AML-193 (cell line): ENCODE measurements around the gene CAST.

Experiments
- DNase-seq, 2 experiments: peaks; one replicate each; lab custom pipeline; 2025; lab: John Stamatoyannopoulos, UW

CAST gene

DNA sequence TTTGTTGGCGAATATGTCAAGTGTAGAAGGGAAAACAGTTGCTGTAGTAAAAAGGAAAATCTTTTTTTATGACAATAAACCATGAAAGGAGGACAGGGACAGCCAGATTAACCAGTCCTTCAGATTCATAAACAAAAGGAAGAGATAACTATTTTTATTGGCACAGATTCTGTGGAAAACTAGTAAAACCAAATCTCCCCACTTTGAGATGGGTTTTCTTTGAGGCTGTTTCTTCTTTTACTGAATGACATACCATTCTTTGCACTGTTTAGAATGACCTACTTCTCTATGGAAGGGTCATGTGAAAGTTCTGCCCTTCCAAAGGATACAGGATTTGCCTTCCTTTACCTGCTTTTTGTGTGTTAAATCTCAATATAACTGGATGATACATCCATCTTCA is 13.7 kb downstream of the CAST start:
- DNase-seq, result no peak

DNA sequence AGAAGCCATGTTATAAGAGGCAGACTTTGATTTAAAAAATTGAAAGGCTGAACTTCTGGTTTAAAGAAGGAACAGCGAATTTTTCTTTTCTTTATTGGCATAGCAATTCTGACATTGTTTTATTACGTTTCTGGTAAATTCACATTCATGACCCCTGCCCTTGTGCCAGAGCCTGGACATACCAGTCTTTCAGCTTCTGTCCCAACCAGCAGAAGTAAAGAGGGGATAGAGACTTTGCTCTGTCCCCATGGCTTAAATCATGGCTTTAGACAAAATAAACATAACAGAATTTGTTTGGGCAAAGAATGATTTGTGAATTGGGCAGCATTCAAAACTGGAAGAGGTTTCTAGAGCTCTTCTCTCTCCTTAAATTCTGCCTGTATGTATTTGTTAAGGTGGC is 15.3 kb downstream of the CAST start:
- no peak for DNase-seq

DNA sequence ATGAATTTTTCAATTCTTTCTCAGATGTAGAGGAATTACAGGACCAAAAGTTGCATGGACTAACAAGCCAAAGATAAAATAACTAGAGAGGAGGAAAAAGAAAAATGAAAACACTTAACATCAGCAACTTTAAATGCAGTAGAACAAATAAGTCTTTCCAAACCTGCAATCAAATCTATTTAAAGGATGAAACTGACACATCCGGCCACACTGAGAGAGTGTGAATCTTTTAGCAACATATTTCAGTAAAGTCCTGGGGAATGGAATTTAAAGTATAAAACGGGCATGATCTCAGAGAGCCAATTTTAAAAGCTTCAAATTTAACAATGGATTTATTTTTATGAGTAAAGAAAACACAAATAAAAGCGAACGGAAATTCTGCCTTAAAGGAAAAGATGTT is 17.1 kb downstream of the CAST start:
- no peak for DNase-seq

GRCh38 chr5:96680759-96681470 is 18.7 kb downstream of the CAST start:
- DNase-seq, result peak; percentile 42 to 46

- no peak for DNase-seq
These were observed 21.2 kb downstream of the CAST start for GRCh38 chr5:96683392-96683791.

GRCh38 chr5:96683810-96684209 is 21.6 kb downstream of the CAST start:
- no peak for DNase-seq

DNA sequence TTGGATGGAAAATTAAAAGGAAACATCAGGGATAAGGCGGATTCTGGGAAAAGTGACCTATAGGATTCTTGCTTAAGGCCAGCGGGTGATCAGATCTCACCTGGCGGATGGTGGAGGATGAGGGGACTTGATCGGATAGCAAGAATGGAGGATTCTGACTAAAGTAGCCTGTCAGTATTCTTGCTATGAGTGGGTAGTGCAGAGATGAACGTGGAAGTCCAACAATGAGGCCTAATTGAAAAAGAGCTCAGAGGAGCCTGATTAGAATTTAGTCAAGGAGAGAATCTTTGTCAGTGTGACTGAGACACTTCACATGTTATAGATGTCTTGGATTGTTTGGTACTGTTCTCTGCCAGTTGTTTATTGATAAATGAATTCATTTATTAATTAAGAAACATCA is 24.9 kb downstream of the CAST start:
- no peak for DNase-seq

DNA sequence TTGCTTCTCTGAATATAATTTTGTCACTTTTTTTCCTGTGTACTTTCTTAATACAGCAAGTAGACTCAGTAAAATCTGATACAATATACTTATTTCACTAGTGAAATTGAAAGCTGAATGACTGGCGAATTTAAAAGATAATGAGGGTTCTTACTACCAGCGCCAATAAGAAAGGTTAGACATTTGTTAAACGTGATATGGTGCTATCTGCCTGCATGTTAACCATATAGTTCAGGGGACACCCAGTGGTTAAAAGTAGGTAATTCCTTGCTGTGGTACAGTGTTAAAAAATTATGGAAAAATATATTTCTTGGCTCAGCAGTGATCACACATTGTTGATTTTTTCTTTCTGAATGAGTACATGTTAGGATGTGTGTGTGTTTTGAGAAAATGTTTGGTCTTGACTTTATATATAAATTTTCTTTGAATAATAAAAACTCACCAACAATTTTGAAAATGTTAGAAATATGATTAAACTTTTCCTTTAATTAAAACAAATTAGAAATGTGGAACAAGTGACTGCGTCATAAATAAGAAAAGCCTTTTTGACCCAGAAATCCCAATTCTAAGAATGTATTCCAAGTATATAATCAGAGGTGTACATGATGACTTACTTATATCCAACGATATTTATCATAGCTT is 25.8 kb downstream of the CAST start:
- peak; percentile 66 to 69 for DNase-seq

DNA sequence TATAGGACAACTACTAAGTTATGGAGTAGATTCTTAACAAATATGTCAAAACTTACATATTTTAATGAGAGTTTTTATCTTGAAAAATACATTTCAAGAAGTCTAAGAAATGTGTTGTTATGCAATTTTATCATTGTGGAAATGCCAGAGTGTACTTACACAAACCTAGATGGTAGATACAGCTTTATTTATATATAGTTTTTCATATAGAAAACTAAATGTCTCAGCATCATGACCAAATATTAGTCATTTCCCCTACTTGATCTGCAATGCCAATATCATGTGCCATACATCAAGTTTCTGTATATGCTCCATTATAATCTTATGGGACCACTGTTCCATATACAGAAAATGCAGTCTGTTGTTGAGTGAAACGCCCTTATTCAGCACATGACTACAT is 28.7 kb downstream of the CAST start:
- no peak for DNase-seq

- no peak for DNase-seq
These were observed 29.5 kb downstream of the CAST start for GRCh38 chr5:96691503-96692303.

DNA sequence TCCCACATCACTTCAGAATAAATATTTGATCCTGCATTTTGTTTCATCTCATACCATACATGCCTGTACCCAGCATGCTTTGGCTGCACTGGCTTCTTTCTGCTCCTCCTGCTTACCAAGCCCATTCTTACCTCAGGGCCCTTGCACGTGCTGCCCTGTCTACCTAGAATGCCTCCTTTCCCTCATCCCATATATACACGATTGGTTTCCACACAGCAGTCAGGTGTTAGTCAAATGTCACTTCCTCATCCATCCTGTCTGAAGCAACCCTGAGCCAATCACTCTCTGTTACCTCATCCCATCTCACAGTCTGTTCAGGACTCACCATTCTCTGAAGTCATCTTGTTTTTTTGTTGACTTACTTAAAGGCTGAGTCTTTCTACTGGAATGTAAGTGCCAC is 30.3 kb downstream of the CAST start:
- DNase-seq, result peak in 1 of 2 experiments; percentile 12

DNA sequence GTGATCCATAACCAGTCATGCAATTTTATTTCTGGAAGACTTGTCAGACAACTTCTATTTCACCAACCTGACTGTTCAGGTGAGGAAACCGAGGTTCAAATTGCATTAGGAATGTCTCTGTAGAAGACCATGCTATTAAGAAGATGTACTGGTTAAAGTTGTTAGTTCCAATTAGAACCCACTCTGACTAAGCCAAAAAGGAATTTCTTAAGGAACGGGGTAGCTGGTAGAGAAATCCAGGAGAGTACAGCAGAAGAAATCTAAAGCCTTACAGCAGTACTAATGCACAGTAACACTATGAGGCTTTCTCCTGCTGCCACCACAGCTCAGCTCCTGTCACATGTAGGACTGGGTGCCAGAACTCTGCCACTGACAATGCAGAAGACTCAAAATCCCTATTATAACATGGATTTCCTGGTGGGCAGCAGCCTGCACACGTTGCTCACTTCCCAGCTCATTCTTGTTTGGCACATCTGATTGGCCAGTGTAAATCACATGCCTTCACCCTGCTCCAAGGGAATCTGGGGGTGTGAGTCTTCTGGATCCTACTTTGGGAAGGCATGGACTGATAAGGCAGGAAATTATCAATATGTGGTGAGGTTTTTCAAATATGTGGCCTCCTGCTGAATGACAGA is 37.1 kb downstream of the CAST start:
- DNase-seq, result no peak

GRCh38 chr5:96702503-96703383 is 40.6 kb downstream of the CAST start:
- no peak for DNase-seq

DNA sequence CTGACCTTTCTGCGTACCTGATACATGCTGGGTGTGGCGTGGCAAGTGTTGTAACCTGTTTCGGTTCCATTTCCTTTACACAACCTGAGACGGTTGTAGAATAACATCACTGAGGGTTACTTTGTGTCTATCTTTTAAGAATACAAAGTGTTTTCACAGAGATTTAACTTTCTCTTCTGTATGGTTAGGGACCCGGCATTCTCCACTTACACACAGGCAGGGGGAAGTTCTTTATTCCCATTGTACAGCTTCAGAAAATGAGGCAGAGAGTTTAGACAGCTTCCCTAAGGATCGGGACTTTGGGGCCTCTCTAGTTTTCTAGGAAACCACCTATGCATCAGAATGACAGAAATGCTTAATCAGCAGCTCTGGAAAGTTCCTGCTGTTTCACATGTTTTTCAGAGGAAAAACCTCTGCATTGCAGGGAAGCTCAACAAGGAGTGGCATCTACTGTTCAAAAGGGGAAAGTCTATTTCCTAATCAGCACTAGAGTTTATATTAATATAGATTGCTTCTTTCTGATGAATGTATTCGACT is 41.3 kb downstream of the CAST start:
- DNase-seq, result no peak

GRCh38 chr5:96703995-96704394 is 41.8 kb downstream of the CAST start:
- no peak for DNase-seq

GRCh38 chr5:96706433-96707111 is 44.4 kb downstream of the CAST start:
- no peak for DNase-seq

DNA sequence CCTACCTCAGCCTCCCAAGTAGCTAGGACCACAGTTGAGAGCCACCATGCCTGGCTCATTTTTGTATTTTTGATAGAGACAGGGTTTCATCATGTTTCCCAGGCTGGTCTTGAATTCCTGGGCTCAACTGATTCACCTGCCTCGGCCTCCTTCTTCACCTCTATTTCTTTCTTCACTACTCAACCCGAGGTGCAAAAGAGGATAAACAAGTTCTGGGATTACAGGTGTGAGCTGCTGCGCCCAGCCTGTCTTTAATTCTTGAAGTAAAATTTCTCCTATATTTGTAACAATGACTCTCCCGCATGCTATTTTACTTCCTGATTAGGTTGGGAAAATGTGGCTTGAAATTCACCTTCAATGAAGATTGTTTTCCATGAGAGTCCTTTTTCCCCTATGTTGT is 46.4 kb downstream of the CAST start:
- DNase-seq, result no peak

- DNase-seq, result no peak
These were observed 47.1 kb downstream of the CAST start for GRCh38 chr5:96709152-96709821.

- no peak for DNase-seq
These were observed 50.0 kb downstream of the CAST start for GRCh38 chr5:96712100-96712746.

- DNase-seq, result no peak
These were observed 52.3 kb downstream of the CAST start for GRCh38 chr5:96714450-96714849.
